AG09309 (cell line): Measurements from ENCODE around the gene TNFRSF1B.

Experiments
- DNase-seq: peaks from one replicate; pipeline ENCODE4 v3.0.0-alpha.2; 2010; ENCODE audit warnings: low read depth
- H3K4me3 ChIP-seq: 2 replicates; pipeline ENCODE4 v1.5.1; 2011; ENCODE audit warnings: mild to moderate bottlenecking, low read depth, low read length, moderate library complexity; ENCODE audit not compliant: control insufficient read depth
- TF ChIP-seq, protein P1 (sequence below): IDR thresholded peaks from 2 replicates; pipeline ENCODE4 v1.5.1; 2011; ENCODE audit warnings: mild to moderate bottlenecking, low read depth, low read length, inconsistent platforms; ENCODE audit not compliant: insufficient read depth, control insufficient read depth; ENCODE audit errors: missing control alignments

The TNFRSF1B gene

DNA sequence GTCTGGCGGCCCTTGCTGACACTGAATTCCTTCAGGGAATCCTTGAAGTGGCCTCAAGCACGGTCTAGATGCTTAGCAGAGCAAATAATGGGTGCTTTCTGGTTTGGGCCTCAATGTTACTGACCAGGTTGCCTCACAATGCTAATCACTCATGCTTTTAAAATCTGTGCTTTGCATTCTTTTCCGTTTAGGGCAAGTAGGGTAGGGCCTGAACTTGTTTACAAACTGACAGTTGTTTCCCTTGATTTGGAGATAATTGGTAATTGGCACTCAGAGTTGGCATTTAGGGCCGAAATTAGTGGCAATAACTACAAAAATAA lies 64.4 kb downstream of the TNFRSF1B start:
- no peak for DNase-seq
- H3K4me3 ChIP-seq = peak overlapping the region; percentile 88
- TF ChIP-seq, protein P1, sequence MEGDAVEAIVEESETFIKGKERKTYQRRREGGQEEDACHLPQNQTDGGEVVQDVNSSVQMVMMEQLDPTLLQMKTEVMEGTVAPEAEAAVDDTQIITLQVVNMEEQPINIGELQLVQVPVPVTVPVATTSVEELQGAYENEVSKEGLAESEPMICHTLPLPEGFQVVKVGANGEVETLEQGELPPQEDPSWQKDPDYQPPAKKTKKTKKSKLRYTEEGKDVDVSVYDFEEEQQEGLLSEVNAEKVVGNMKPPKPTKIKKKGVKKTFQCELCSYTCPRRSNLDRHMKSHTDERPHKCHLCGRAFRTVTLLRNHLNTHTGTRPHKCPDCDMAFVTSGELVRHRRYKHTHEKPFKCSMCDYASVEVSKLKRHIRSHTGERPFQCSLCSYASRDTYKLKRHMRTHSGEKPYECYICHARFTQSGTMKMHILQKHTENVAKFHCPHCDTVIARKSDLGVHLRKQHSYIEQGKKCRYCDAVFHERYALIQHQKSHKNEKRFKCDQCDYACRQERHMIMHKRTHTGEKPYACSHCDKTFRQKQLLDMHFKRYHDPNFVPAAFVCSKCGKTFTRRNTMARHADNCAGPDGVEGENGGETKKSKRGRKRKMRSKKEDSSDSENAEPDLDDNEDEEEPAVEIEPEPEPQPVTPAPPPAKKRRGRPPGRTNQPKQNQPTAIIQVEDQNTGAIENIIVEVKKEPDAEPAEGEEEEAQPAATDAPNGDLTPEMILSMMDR = no peak

DNA sequence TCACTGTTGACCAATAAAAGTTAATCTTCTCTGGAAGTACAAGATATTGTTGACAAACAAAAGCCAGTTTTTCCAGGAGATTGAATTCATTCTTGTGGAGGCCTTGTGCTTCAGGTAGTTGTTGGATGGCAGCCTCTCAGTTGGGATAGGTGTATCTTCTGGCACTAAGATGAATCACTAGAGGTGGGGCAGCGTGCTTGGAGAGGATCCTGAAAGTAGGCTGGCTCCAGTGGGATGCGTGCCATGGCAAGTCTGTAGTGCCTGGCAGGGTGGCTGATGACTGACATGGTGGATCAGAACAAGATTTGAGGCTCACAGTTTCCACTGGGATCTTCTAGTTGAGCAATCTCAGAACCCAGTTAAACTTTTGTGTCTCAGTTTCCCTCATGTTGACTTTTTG lies 65.4 kb downstream of the TNFRSF1B start:
- no peak overlapping the region for H3K4me3 ChIP-seq
- TF ChIP-seq, protein P1 = no peak
- no peak for DNase-seq

DNA sequence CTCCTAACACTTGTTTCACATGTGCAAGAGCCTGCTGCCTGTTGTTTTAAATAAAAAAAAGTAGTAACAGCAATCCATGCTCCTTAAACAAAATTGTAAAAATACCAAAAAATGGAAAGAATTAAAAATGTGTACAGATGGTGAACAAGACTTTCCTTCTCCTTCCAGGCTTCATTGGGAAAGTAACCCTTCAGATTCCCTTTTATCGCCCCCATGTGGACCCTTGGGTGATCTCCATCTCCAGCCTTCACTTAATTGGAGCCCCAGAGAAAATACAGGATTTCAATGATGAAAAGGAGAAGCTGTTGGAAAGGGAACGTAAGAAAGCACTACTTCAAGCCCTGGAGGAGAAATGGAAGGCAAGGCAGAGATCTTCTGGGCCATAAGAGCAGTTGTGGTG lies 77.3 kb downstream of the TNFRSF1B start:
- no peak for DNase-seq
- H3K4me3 ChIP-seq = no peak overlapping the region

DNA sequence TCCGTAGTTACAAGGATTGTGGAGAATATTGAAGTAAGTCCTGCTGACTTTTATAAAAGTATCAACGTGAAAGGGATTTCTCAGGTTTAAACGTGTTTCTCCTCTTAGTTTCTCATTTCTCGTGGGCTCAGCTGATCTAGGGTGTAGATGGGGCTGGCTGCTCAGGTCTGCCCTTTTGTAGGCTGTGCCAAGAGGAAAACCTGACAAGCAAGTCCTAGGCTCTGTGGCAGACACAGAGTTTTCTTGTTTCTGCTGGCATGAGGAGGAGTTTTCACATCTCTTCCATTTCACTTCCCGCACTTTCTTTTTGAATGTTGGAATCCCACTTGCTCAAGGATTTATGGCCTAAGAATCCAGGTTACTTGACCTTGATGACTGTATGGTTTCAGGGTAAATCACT lies 77.8 kb downstream of the TNFRSF1B start:
- no peak overlapping the region for H3K4me3 ChIP-seq
- DNase-seq = no peak
- TF ChIP-seq, protein P1 = no peak

More for the DNA sequence above, 77.3 kb downstream of the TNFRSF1B start:
- TF ChIP-seq, protein P1 = peak; percentile 38

DNA sequence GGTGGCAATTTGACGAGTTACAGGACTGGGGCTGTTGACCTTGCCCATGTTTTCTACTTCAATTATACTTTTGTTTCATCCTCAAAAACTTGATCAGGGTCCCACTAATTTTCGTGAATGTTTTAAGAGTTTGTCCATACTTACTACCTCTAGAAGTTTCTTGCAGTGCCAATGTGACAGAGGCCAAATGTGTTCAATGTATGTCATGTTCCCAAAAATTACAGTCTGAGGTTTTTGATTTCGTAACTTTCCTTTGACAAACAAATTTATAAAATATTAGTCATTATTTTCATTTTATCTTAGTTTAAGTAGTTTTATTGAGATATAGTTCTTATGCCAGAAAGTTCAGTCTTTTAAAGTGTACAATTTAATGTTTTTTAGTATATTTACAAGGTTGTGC lies 78.3 kb downstream of the TNFRSF1B start:
- TF ChIP-seq, protein P1 = no peak
- no peak for DNase-seq
- H3K4me3 ChIP-seq = no peak overlapping the region

DNA sequence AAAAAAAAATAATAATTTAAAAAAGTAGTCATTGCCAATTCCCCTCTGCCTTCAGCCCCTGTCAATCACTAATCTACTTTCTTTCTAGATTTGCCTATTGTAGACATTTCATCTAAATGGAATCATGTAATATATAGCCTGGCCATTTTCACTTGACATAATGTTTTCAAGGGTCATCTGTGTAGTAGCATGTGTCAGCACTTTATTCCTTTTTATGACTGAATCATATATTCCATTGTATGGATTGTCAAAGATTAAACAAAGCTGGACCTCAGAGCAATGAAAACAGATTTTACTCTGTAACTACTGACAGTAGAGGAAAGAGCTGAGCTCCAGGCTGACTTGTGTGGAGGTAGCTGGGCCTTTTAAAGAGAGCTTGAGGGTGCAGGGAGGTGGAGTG lies 78.9 kb downstream of the TNFRSF1B start:
- H3K4me3 ChIP-seq = no peak overlapping the region
- TF ChIP-seq, protein P1 = no peak
- DNase-seq = no peak

DNA sequence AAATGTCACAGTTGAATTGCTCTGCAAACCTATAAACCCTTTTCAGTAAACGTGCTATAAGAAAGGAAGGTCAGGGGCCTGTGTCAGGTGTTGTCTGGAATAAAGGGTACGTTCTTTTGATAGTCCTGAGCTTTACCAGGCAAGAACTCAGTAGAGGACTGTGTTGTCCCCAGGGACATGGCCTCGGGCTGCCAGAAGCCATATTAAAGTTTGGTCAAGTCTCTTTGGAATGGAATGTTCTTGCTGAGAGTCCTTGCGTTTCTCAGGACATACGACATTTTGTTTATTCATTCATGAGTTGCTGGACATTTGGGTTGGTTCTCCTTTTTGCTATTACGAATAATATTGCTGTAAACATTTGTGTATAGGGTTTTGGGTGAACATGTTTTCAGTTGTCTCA lies 79.8 kb downstream of the TNFRSF1B start:
- TF ChIP-seq, protein P1 = no peak
- DNase-seq = no peak
- no peak overlapping the region for H3K4me3 ChIP-seq
